Ascending aorta (tissue), 2 donors: Measurements from ENCODE around the gene SLIT3. TPM values are rescaled to one million over a fixed set of nuclear protein-coding genes. Genes with fewer than 3 reads are reported as not detected.

Experiments
- DNase-seq, 2 donors: peaks; one replicate each; pipeline ENCODE4 v3.0.0-alpha.2; 2019; ENCODE audit warnings: low spot score in 2 of 2
- H3K27ac ChIP-seq, 2 donors: fragments of 200-600 bp; sonication (generic); one replicate each; pipeline ENCODE4 v1.5.1; 2016 to 2017; ENCODE audit warnings: mild to moderate bottlenecking in 1 of 2
- H3K27me3 ChIP-seq: fragments of 200-600 bp; sonication (generic); one replicate; pipeline ENCODE4 v1.5.1; 2017
- H3K36me3 ChIP-seq, 2 donors: fragments of 200-600 bp; sonication (generic); one replicate each; pipeline ENCODE4 v1.5.1; 2016
- H3K4me1 ChIP-seq, 2 donors: fragments of 200-600 bp; sonication (generic); one replicate each; pipeline ENCODE4 v1.5.1; 2016 to 2017; ENCODE audit warnings: mild to moderate bottlenecking in 1 of 2
- H3K4me3 ChIP-seq, 2 donors: fragments of 200-600 bp; sonication (generic); one replicate each; pipeline ENCODE4 v1.5.1; 2016 to 2017; ENCODE audit warnings: mild to moderate bottlenecking in 1 of 2
- H3K9me3 ChIP-seq, 2 donors: fragments of 200-600 bp; sonication (generic); one replicate each; pipeline ENCODE4 v1.5.1; 2016
- CTCF ChIP-seq, 3 experiments: fragments of 200-600 bp in 2 of 3; fragments of 450-650 bp in 1 of 3; sonication (generic) in 2 of 3; IDR thresholded peaks; one replicate each; pipeline ENCODE4 v1.5.1; 2016 to 2019; ENCODE audit warnings: antibody characterized with exemption in 3 of 3, mild to moderate bottlenecking in 1 of 3, moderate library complexity in 1 of 3
- intact Hi-C: fragments of 100-400 bp; cut with DNase I; formaldehyde crosslinking; loops from one replicate; pipeline ENCODE4 v1.15.1; 2023
- total RNA-seq: library from RNA; depleted of rRNA; stranded (reverse); fragments of >200 nt; gene quantifications from one replicate; pipeline ENCODE4 v1.1.0, GENCODE V29; 2016

The SLIT3 gene
- total RNA-seq, 1 donor from 2014 or later = 128 TPM

- intact Hi-C loops = no loop called here
- H3K9me3 ChIP-seq = no peaks in the 10 kb centered on the region
- H3K36me3 ChIP-seq = no peaks in the 10 kb centered on the region
- no peak for TF ChIP-seq CTCF (IDR thresholded peaks at IDR 0.05)
- H3K27ac ChIP-seq = no peak overlapping the region
- H3K4me1 ChIP-seq = no peaks in the 10 kb centered on the region
- H3K27me3 ChIP-seq = no peaks in the 10 kb centered on the region
- no peak for DNase-seq
- H3K4me3 ChIP-seq = no peak overlapping the region
Measured at GRCh38 chr5:168932400-168933189, 368.3 kb downstream of the SLIT3 start.

GRCh38 chr5:168931638-168932345 is 369.1 kb downstream of the SLIT3 start:
- no peaks in the 10 kb centered on the region for H3K9me3 ChIP-seq
- H3K4me3 ChIP-seq = no peak overlapping the region
- H3K4me1 ChIP-seq = no peaks in the 10 kb centered on the region
- H3K27ac ChIP-seq = no peak overlapping the region
- peak in 1 of 2 donors; percentile 14 for DNase-seq
- H3K27me3 ChIP-seq = no peaks in the 10 kb centered on the region
- TF ChIP-seq CTCF (IDR thresholded peaks at IDR 0.05) = no peak
- no peaks in the 10 kb centered on the region for H3K36me3 ChIP-seq
- intact Hi-C loops = no loop called here

- TF ChIP-seq CTCF (IDR thresholded peaks at IDR 0.05) = no peak
Measured at GRCh38 chr5:168929656-168930055, 371.3 kb downstream of the SLIT3 start.

GRCh38 chr5:168925160-168925559 is 375.8 kb downstream of the SLIT3 start:
- no peak for TF ChIP-seq CTCF (IDR thresholded peaks at IDR 0.05)

More at GRCh38 chr5:168929656-168930055, 371.3 kb downstream of the SLIT3 start:
- no peak for DNase-seq
- Histone ChIP-seq H3K9me3 (no peaks in the 10 kb centered on the region), H3K4me3 (no peak overlapping the region), H3K27ac (no peak overlapping the region), H3K36me3 (no peaks in the 10 kb centered on the region), H3K27me3 (no peaks in the 10 kb centered on the region), H3K4me1 (no peaks in the 10 kb centered on the region)
- intact Hi-C loops = no loop called here

GRCh38 chr5:168921147-168921866 is 379.6 kb downstream of the SLIT3 start:
- Histone ChIP-seq H3K36me3 (no peaks in the 10 kb centered on the region), H3K27me3 (no peaks in the 10 kb centered on the region), H3K4me3 (no peak overlapping the region), H3K27ac (no peak overlapping the region), H3K9me3 (no peaks in the 10 kb centered on the region), H3K4me1 (no peaks in the 10 kb centered on the region)
- TF ChIP-seq CTCF (IDR thresholded peaks at IDR 0.05) = no peak
- intact Hi-C loops = no loop called here
- no peak for DNase-seq

More at GRCh38 chr5:168925160-168925559, 375.8 kb downstream of the SLIT3 start:
- intact Hi-C loops = no loop called here
- no peak for DNase-seq
- Histone ChIP-seq H3K27ac (no peak overlapping the region), H3K4me3 (no peak overlapping the region), H3K36me3 (no peaks in the 10 kb centered on the region), H3K4me1 (no peaks in the 10 kb centered on the region), H3K27me3 (no peaks in the 10 kb centered on the region), H3K9me3 (no peaks in the 10 kb centered on the region)
